Prostate gland (tissue), 2 donors: ENCODE measurements around the gene FCHO2. TPM values are rescaled to one million over a fixed set of nuclear protein-coding genes. Genes with fewer than 3 reads are reported as not detected.

Source experiments
- DNase-seq: peaks from one replicate; pipeline ENCODE4 v3.0.0-alpha.2; 2019; ENCODE audit warnings: low spot score
- H3K27ac ChIP-seq, 2 donors: fragments of 200-600 bp; sonication (generic); 2 replicates each; pipeline ENCODE4 v1.5.1; 2017 to 2019
- H3K27me3 ChIP-seq: fragments of 200-600 bp; sonication (generic); replicated peaks from 2 replicates; pipeline ENCODE4 v1.5.1; 2019; ENCODE audit not compliant: insufficient read depth
- H3K36me3 ChIP-seq, 2 donors: fragments of 200-600 bp; sonication (generic); 1 replicate in 1 of 2; 2 replicates in 1 of 2; pipeline versions ENCODE4 v1.5.1 to v1.8.1; 2017 to 2019
- H3K4me1 ChIP-seq: fragments of 200-600 bp; sonication (generic); replicated peaks from 2 replicates; pipeline ENCODE4 v1.5.1; 2019
- H3K4me3 ChIP-seq, 2 donors: fragments of 200-600 bp; sonication (generic); 2 replicates each; pipeline ENCODE4 v1.5.1; 2017 to 2019
- H3K9me3 ChIP-seq: fragments of 200-600 bp; sonication (generic); 2 replicates; pipeline ENCODE4 v1.5.1; 2017
- CTCF ChIP-seq, 4 experiments: fragments of 200-600 bp in 2 of 4; fragments of 450-650 bp in 2 of 4; sonication (generic) in 2 of 4; IDR thresholded peaks; 1 replicate in 3 of 4; 2 replicates in 1 of 4; pipeline ENCODE4 v1.5.1; 2016 to 2019; ENCODE audit warnings: antibody characterized with exemption in 4 of 4, mild to moderate bottlenecking in 2 of 4, moderate library complexity in 2 of 4
- POLR2A ChIP-seq: fragments of 450-650 bp; IDR thresholded peaks from one replicate; pipeline ENCODE4 v1.6.1; 2016; ENCODE audit warnings: antibody characterized with exemption, mild to moderate bottlenecking
- POLR2AphosphoS5 ChIP-seq: sonication (generic); formaldehyde crosslinking; IDR thresholded peaks from one replicate; pipeline ENCODE4 v1.6.1; 2017; ENCODE audit warnings: antibody characterized with exemption
- WGBS: methylation state at CpG from one replicate; pipeline ENCODE4 v1.1.5; 2018; 5-methylcytosine and 5-hydroxymethylcytosine counted together
- intact Hi-C: fragments of 100-400 bp; cut with DNase I; formaldehyde crosslinking; loops from one replicate; pipeline ENCODE4 v1.14.2; 2022
- total RNA-seq, 2 donors: library from RNA; depleted of rRNA; stranded (reverse); fragments of >200 nt; gene quantifications; one replicate each; pipeline ENCODE4 v1.1.0, GENCODE V29; 2016

FCHO2 gene
- total RNA-seq, 2 donors from 2014 or later, result 18.8 to 24.6 TPM

GRCh38 chr5:73129143-73129542 is 173.3 kb downstream of the FCHO2 start:
- DNase-seq, result no peak
- Histone ChIP-seq H3K27ac (no peak overlapping the region), H3K27me3 (no peaks in the 10 kb centered on the region), H3K36me3 (no peaks in the 10 kb centered on the region), H3K4me3 (no peak overlapping the region), H3K9me3 (no peaks in the 10 kb centered on the region), H3K4me1 (no peaks in the 10 kb centered on the region)
- intact Hi-C loops, result no loop called here
- no peak for TF ChIP-seq POLR2AphosphoS5
- TF ChIP-seq POLR2A, result no peak
- TF ChIP-seq CTCF (IDR thresholded peaks at IDR 0.05), result no peak
- 88% methylated on average over 5 of the region's 5 CpGs for WGBS

GRCh38 chr5:73130811-73131210 is 175.0 kb downstream of the FCHO2 start:
- Histone ChIP-seq H3K27ac (no peak overlapping the region), H3K4me1 (no peaks in the 10 kb centered on the region), H3K9me3 (no peaks in the 10 kb centered on the region), H3K27me3 (no peaks in the 10 kb centered on the region), H3K36me3 (no peaks in the 10 kb centered on the region), H3K4me3 (no peak overlapping the region)
- DNase-seq, result no peak
- TF ChIP-seq POLR2A (no peak), CTCF (IDR thresholded peaks at IDR 0.05) (no peak), POLR2AphosphoS5 (no peak)
- intact Hi-C loops, result no loop called here
- WGBS, result 66% methylated on average over 1 of the region's 1 CpG

GRCh38 chr5:73131711-73132425 is 176.0 kb downstream of the FCHO2 start:
- Histone ChIP-seq H3K27me3 (peaks cover 7% of the 10 kb centered on the region), H3K27ac (no peak overlapping the region), H3K36me3 (no peaks in the 10 kb centered on the region), H3K4me1 (no peaks in the 10 kb centered on the region), H3K4me3 (no peak overlapping the region), H3K9me3 (no peaks in the 10 kb centered on the region)
- WGBS, result 84% methylated on average over 3 of the region's 3 CpGs
- no peak for TF ChIP-seq POLR2AphosphoS5
- no peak for TF ChIP-seq CTCF (IDR thresholded peaks at IDR 0.05)
- no peak for TF ChIP-seq POLR2A
- intact Hi-C loops, result no loop called here
- no peak for DNase-seq

- no peak for DNase-seq
- intact Hi-C loops, result no loop called here
- Histone ChIP-seq H3K36me3 (no peaks in the 10 kb centered on the region), H3K4me3 (no peak overlapping the region), H3K27me3 (peaks cover 7% of the 10 kb centered on the region), H3K27ac (no peak overlapping the region), H3K9me3 (no peaks in the 10 kb centered on the region), H3K4me1 (no peaks in the 10 kb centered on the region)
- 70% methylated on average over 2 of the region's 2 CpGs for WGBS
- TF ChIP-seq POLR2A (no peak), POLR2AphosphoS5 (no peak), CTCF (IDR thresholded peaks at IDR 0.05) (no peak)
These were observed 176.9 kb downstream of the FCHO2 start for GRCh38 chr5:73132759-73133158.

- WGBS, result 98% methylated on average over 3 of the region's 3 CpGs
- H3K27ac ChIP-seq, result no peak overlapping the region
- no peaks in the 10 kb centered on the region for H3K9me3 ChIP-seq
- intact Hi-C loops, result no loop called here
- H3K4me3 ChIP-seq, result no peak overlapping the region
- TF ChIP-seq POLR2A (no peak), POLR2AphosphoS5 (no peak), CTCF (IDR thresholded peaks at IDR 0.05) (no peak)
- no peak for DNase-seq
- no peaks in the 10 kb centered on the region for H3K36me3 ChIP-seq
- no peaks in the 10 kb centered on the region for H3K4me1 ChIP-seq
- peaks cover 7% of the 10 kb centered on the region for H3K27me3 ChIP-seq
These were observed 179.2 kb downstream of the FCHO2 start for GRCh38 chr5:73135021-73135420.
